GM19395 (cell line): Measurements from ENCODE around the gene KRT32.
"Not testable (repeated sequence)": the region's sequence is repeated elsewhere in the genome, so short reads cannot be mapped to it uniquely, and the experiment has no call there.

Experiments used
- ATAC-seq: cut with Tn5 transposase; IDR thresholded peaks from one replicate; pipeline ENCODE4 v1.9.1; 2021; ENCODE audit warnings: mild to moderate bottlenecking, moderate library complexity; ENCODE audit not compliant: unreplicated experiment

Gene KRT32

DNA sequence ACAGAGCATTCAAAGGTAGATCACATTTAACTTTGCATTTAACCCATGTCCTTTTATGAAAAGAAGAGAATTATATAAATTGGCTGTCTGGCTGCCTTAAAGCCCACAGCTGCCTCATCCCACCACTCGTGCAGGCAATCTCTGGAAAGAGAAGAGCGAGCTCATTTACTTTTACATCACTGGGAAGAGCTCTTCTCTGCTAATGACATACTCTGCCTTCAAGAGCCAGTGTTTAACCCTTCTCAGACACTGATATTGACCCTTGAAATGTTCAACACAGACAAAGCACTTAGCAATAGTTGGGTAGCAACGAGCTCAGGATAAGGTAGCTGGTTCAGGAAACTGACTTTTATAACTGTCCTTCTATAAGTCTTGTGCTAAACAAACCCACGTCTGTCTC lies 33.2 kb downstream of the KRT32 start:
- ATAC-seq, result no peak

DNA sequence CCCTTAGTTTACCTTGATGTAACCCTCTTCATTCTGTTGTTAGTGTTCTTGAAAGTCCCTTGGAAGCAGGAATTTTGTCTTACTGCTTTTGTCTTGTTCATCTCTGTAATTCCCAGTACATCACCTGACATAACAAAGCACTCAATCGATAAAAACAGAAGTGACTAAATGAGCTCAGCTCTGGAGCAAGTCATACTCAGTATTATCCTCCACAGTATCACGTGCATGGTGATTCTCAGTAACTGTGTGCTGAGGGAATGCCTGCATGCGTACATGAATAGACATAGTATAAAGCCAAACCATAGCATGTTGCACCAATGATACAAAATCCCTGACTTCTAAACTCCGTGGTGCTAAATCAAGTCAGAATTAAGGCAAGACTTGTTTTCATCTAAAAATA lies 33.6 kb downstream of the KRT32 start:
- ATAC-seq, result no peak

DNA sequence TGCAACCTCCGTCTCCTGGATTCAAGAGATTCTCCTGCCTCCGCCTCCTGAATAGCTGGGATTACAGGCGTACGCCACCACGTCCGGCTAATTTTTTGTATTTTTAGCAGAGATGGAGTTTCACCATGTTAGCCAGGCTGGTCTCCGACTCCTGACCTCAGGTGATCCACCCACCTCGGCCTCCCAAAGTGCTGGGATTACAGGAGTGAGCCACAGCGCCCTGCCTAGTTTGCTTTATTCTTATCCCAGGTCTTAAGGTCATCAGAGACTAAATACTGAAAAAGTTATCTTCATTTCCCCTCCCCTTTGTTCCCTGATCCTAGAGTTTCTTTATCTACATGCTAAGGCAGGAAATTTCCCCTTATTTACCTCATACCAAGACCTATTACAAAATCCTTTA lies 36.8 kb downstream of the KRT32 start:
- ATAC-seq, result not testable (repeated sequence)

DNA sequence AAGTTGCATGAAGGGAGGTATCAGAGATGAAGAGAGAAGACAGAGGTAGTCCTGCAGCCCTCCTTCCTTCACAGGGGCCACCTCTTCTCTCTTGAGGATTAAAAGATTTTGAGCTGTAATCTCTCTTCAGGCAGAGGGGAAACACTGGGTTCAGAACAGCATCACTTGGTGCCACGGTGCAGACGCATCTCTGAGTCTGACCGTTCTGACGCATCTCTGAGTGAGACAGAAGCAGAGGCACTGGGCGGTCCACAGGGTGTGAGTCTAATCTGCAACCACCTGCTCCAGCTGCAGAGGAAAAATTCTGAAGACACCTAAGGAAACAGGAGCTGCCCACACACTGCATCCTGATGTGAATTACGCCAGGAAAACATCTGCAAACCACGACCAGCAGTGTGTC lies 37.5 kb downstream of the KRT32 start:
- no peak for ATAC-seq

DNA sequence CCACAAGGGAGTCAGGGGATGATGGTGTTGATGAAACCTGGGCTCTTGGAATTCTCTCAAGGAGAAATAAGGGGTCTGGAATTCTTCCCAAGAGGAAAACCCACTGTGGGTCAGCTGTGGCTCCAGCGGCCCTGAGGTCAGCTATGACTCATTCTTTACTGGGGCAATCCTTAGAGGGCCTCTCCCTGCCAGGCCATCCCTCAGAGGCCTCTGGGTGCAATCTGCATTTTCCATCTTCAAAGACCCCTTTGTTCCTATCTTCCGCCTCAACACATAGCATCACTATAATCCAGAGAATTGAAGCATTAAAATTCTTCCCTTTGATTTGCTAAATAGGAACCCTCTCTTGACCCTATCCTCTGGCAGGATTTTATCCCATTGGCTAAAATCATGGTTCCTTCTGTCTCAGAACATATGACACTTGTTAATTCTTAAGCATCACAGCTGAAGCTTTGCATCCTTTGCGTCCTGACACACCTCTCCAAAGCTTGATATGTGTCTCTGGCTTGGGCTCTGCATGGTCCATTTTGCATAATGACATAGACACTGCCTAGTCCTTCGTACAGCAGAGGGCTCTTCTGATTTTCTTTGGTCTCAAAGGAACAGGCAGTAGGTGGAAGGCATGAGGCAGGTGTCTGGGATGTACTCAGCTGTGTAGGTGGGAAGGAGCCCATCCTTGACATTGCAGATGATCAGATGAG lies 38.4 kb downstream of the KRT32 start:
- ATAC-seq, result no peak

DNA sequence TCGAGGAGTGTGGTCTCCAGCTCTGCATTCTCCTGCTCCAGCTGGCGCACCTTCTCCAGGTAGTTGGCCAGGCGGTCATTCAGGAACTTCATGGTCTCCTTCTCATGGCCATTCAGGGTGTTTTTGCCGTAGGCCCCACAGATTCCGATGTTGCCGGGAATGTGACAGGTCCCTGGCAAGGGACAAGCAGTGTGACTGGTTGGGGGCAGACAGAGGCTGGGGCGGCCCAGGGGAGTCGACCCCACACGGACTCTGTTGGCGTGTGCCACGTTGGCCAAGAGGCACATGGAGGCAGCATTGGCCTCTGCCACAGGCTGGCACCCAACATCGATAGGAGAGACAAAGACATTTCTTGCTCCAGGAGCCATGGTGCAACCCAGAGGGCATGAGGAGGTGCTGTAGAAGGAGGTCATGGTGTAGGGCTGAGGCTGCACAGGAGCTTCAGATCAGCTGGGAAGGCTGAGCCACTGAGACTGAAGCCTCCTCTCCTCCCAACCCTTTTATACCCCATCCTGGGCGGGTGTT lies 43.0 kb downstream of the KRT32 start, which contains the start of gene KRT37:
KRT37 (minus strand) TSS at position 475 of the 525 bp plus-strand sequence; CDS start at position 413, 62 bp downstream.
- no peak for ATAC-seq

DNA sequence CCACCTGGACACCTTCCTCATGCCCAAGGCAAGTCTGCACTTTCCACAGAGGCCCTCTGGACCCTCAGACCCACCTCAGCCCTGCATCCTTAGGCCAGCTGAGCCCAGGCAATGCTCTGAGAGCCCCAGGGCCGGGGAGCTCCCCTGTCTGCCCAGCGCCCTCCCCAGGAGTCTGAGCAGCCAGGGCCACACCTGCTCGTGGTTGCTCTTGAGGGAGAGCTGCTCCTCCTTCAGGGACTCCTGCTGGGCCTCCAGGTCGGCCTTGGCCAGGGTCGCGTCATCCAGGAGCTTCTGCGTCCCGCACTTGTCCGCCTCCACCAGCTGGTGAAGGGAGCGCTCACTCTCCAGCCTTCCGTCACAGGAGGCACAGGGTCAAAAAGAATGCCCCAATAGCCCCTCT lies 44.6 kb downstream of the KRT32 start:
- not testable (repeated sequence) for ATAC-seq

DNA sequence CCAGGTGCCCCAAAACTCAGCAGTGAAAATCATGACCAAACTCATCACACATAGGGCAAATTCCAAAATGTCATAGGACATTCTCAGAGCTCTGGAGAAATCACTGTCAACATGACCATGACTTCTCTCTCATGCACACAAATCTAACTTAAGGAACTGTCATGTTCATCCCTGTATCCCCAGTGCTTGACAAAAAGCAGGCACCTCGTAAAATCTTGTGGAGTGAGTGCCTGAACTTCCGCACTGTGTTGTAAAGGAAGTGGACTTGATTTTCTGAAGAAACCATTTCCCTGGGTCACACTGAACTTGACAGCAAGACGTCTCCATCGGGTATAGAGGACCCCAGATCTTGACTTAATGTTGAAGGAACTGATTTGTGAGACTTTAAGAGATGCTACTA lies 45.6 kb downstream of the KRT32 start:
- ATAC-seq, result no peak

DNA sequence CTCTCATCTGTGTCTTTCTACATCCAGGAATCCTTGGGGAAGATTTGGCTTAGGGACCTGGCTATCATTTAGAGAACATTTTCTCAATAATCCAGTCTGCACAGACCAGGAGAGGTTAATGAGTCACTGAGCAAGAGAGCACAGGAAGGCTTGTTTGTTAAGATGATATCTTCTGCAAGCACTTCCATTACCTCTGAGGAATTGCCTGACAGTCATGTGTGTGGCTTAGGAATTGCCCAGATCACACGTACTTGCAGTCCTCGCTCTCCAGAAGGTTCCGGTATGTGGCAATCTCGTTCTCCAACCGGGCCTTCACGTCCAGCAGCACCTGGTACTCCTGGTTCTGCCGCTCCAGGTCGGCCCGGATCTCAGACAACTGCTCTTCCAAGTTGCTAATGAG lies 46.1 kb downstream of the KRT32 start:
- no peak for ATAC-seq

DNA sequence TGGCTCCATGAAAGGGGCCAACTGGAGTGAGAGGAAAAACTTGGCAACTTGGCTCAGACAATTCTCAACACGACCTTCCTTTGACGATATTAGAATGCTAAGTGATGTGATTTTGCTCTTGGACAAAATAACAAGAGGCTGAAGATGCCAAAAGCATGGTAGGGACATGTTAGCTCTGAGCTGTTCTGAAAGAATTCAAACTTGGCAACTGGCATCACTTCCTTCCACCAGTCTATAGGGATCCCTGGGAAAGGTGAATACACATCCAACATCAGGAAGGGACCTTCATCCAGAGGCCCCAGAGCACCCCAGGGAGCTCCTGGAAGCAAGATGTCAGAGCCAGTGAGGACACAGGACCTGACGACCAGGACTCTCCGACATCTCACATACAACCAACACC lies 47.1 kb downstream of the KRT32 start:
- ATAC-seq, result no peak

DNA sequence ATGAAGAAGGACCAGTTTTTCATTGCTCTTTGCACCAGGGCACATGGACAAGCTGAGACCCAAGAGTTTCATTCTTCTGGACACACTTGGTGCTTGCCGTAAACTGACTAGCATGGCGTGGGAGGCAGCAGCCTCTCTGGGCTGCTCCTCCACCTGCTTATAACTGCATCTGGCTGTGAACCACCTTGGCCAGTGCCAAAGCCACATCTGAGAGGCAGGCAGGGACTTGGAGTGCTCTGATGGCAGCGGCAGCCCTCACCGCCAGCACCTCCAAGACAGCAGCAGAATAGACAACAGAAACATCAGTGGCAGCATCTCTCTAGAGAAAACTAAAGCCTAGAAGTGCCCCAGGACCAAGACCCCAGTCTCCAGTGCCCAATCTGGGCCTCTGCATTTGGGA lies 47.5 kb downstream of the KRT32 start:
- no peak for ATAC-seq

DNA sequence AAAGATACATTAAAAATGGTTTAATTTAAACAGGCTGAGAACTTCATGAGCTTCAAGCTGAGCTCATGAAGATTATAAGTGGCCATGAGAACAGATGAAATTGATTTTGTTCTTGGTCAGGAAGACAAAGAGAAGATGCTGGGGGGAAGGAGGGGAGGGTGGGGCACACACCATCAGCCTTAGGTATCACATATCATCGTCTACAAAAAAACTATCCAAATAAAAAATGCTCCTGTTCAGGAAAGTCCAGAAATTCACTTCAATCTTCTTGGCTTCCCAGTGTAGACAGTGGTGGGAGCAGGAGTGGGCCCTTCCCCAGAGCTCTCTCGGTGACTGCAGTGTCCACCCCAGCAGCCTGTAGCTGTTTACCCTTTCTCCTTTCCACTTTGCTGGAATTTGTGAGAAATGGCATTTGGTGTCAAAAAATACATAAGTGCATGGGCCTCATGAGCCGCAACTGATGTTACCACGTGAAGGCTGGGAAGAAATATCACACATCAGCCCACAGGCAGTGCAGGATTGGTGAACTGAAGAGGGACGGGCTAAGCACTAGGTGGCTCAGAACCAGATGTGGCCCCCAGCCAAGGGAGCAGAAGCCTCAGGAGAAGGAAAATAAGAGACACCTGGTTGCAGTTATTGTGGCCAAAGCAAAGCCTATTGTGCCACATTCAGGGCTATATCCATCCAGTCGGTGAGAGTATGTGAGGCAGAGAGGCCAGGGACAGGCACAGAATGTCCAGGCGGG lies 48.9 kb downstream of the KRT32 start:
- no peak for ATAC-seq

DNA sequence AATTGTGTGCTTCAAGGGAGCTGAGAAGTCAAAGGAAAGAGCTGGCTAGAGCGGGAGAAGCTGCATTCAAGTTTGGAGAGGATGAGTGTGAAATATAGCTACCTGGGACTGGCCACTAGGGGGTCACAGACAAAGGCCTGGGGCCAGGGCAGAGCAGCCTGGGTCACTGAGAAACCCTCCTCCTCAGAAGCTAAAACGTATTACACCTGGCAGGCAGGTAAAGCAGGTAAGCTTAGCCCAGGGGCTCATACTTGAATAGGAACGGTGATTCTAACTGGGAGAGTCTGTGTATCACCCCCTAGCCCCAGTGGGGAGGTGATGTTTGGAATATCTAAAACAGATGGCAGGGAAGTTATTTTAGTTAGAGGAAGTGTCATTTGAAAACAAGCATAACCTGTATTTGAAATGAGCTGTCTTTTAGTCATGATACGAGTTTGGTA lies 49.6 kb downstream of the KRT32 start:
- no peak for ATAC-seq

DNA sequence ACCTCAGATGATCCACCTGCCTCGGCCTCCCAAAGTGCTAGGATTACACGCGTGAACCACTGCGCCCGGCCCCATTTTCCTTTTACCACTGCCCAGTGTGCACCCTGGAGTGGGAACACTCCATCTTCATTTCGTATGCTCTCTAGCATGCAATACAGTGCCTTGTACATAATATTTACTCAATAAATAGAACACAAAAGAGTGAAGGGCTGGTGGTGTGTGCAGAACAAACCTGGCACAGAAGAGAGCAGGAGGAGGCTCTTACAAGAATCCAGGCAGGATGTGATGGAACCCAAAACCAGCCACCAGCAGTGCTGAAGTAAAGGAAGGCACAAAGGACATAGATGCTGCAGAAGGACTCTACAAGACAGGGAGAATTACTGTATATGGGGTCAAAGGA lies 50.1 kb downstream of the KRT32 start:
- ATAC-seq, result no peak

DNA sequence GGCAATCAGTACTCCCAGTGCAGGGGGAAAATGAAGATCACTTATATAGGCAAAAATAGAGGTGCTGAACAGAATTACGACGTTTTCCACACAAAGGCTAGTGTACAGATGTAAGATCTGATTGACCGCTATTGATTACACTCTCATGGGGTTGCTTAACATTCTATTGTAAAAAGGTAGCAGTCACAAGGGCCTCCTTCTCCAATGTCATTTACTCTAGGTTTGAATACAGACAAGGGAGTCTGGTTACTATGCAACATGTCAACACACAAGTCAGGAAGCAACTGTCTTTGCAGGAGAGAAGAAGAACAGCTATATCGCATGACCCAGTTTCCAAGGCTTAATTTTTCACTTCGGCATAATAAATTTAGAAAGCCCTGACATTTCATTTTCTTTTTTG lies 50.7 kb downstream of the KRT32 start:
- ATAC-seq, result no peak

DNA sequence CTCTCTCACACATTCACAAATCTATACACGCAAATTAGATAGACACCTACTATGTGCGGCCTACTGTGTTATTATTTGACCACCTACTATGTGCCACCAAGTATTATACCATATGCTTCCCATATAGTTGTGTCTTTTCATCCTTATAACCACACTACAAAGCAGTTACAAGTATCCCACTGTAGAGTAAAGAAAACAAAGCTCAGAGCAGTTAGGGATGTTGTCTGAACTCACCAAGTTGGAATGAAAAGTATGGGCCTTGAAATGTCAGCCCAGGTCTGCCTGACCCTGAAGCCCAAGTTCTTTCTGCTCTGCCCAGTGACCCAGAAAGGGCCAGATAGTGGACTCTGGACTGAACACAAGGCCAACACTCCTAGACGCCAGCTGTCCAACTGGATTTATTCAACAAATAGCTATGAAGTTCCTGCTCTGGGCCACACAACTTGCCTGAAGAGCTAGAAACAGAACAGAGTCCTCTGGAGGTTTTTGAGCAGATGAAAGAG lies 51.3 kb downstream of the KRT32 start:
- ATAC-seq, result no peak

DNA sequence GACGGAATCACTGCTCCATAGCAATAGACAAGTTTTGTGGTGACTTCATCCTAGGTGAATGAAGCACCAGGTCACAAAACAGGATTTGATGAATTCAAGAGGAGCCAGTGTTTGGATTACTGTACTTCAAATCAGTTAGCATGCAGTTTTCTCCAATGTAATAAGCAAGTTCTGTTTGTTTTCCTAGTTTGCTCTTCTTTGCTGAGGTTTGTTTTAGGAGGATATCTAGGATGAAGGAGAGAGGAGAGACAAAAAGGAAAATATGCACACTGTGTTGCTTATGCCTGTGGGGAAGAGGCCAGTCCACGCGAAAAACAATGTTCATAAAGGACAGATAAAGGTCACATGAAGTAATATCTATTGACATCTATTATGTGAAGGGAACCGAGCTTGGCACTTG lies 51.8 kb downstream of the KRT32 start:
- ATAC-seq, result no peak

DNA sequence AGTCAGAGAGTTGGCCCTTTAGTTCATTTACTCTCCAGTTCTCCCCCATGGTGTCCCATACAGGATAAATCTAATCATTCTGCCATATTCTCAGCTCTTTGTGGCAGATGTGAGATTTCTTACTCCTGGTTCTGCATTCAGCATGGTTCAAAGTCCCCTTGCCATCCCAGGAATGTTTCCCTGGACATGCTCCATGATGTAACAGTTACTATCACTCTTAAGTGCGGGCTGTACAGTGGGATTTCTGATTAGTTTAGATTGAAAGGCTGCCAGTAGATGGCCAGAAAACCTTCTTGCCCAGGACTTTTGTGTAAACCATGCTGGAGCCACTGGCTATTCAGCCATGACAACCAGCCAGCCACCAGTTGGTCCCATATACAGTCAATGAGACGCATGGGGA lies 53.2 kb downstream of the KRT32 start:
- no peak for ATAC-seq

DNA sequence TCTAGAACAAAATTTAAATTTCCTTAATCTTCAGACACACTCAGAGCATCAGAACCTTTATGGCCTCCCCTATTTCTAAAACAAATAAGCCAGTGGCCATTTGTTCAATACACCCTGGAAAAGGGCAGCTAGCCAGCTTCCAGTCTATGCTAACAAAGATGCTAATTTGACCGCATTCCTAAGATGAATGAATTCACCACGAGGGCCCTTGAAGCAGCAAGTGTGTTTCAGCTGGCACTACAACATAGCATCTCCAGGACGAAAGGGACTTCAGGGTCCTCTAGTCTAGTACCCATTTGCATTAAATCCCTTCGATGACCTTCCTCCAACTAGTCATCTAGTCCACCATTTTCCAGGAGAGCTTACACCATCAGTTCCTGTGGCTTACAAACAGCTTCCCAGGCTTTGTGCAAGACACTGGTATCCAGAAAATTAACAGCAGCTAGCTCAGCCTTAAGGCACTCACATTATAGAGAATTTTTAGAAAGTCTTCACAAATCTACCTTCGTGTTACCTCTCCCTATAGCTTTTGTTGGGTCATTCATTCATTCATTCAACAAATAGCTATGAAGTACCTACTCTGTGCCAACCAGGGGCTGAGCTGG lies 53.7 kb downstream of the KRT32 start:
- ATAC-seq, result no peak

DNA sequence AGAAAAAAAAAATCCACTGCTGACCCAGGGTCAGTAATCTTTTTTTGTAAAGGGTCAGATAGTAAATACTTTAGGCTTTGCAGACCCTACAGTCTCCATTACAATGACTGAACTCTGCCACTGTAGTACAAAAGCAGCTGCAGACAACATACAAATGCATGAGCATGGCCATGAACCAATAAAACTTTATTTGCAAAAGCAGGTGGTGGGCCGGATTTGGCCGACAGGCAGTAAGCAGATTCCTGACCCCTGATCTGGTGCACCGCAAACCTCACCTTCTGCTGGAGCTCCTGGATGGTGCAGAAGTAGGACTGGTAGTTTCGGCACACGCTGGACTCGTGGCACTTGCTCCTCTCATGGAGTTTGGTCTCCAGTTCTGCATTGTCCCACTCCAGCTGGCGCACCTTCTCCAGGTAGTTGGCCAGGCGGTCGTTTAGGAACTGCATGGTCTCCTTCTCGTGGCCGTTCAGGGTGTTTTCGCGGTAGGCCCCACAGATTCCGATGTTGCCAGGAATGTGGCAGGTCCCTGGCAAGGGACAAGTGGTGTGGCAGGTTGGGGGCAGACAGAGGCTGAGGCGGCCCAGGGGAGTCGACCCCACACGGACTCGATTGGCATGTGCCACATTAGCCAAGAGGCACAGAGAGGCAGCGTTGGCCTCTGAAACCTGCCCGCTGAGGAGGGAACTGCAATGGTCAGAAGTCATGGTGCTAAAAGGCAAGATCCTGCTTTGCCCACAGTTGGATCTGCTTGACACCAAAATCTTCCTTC lies 55.9 kb downstream of the KRT32 start:
- ATAC-seq, result no peak
